GM12878 (cell line): ENCODE measurements around the gene EXOC4. TPM values are rescaled to one million over a fixed set of nuclear protein-coding genes. Genes with fewer than 3 reads are reported as not detected.

Experiments
- ATAC-seq: fragments of 200-7000 bp; cut with Tn5 transposase; 3 replicates; pipeline ENCODE4 v1.9.1; 2020; ENCODE audit warnings: mild to moderate bottlenecking, moderate library complexity
- BruUV-seq: library from RNA; stranded (reverse); fragments of 400-500 nt; replicated peaks from 2 replicates; lab custom pipeline; 2021; lab: Mats Ljungman, UMichigan
- CTCF ChIA-PET: fragments of 300-600 bp; sonication (Branson Sonifier 250); formaldehyde crosslinking; extraction: SDS; loops from one replicate; lab custom pipeline; 2021; ENCODE audit warnings: inconsistent platforms; lab: Yijun Ruan, JAX
- POLR2A ChIA-PET: fragments of 350-600 bp; formaldehyde crosslinking; extraction: SDS; loops from one replicate; lab custom pipeline; 2021; ENCODE audit warnings: inconsistent platforms; lab: Charles Lee
- RAD21 ChIA-PET: fragments of 300-600 bp; sonication (Branson Sonifier 250); formaldehyde crosslinking; loops from one replicate; lab custom pipeline; 2023; ENCODE audit warnings: antibody characterized with exemption; ENCODE audit not compliant: unreplicated experiment; lab: Charles Lee
- SMC1A ChIA-PET: fragments of 300-600 bp; sonication (Branson Sonifier 250); formaldehyde crosslinking; loops from one replicate; lab custom pipeline; 2023; ENCODE audit not compliant: unreplicated experiment, uncharacterized antibody; lab: Charles Lee
- DNase-seq: peaks from one replicate; pipeline ENCODE4 v3.0.0-alpha.2; 2011; ENCODE audit warnings: low read depth, low spot score
- FAIRE-seq: peaks from 3 replicates; lab custom pipeline; 2011; peaks lifted over from hg19 to GRCh38; lab: Jason Lieb, UNC
- H2AFZ ChIP-seq: 2 replicates; pipeline ENCODE4 v1.6.0; 2011; ENCODE audit warnings: low read depth, low read length, control low read depth; ENCODE audit not compliant: control insufficient read depth
- H3K27ac ChIP-seq: 2 replicates; pipeline ENCODE4 v1.5.1; 2011; ENCODE audit warnings: control low read depth; ENCODE audit not compliant: control insufficient read depth, insufficient read depth
- H3K27me3 ChIP-seq, 2 experiments: replicated peaks in 1 of 2; 2 replicates each; pipeline versions ENCODE4 v1.6.0 to v1.6.1; 2011; ENCODE audit warnings: low read length in 1 of 2; ENCODE audit not compliant: control insufficient read depth in 2 of 2, insufficient read depth in 2 of 2
- H3K36me3 ChIP-seq, 2 experiments: 2 replicates each; pipeline ENCODE4 v1.5.1; 2011; ENCODE audit warnings: low read length in 1 of 2; ENCODE audit not compliant: control insufficient read depth in 2 of 2, insufficient read depth in 2 of 2
- H3K4me1 ChIP-seq: 2 replicates; pipeline ENCODE4 v1.6.1; 2011; ENCODE audit warnings: mild to moderate bottlenecking, low read length, moderate library complexity, mixed read lengths; ENCODE audit not compliant: control insufficient read depth, insufficient read depth
- H3K4me2 ChIP-seq: 2 replicates; pipeline ENCODE4 v1.6.0; 2011; ENCODE audit warnings: control low read depth; ENCODE audit not compliant: control insufficient read depth, insufficient read depth
- H3K4me3 ChIP-seq: fragments of 200-600 bp; sonication (generic); 2 replicates; pipeline ENCODE4 v1.5.1; 2016
- H3K79me2 ChIP-seq: 2 replicates; pipeline ENCODE4 v1.6.0; 2011; ENCODE audit warnings: low read length; ENCODE audit not compliant: control insufficient read depth, insufficient read depth
- H3K9ac ChIP-seq: 2 replicates; pipeline ENCODE4 v1.8.0; 2011; ENCODE audit warnings: low read length, control low read depth, mixed read lengths; ENCODE audit not compliant: control insufficient read depth, insufficient read depth
- H3K9me3 ChIP-seq: replicated peaks from 3 replicates; pipeline ENCODE4 v1.5.1; 2011; ENCODE audit warnings: mild to moderate bottlenecking, low read length; ENCODE audit not compliant: control insufficient read depth, insufficient read depth
- H4K20me1 ChIP-seq: 2 replicates; pipeline ENCODE4 v1.6.0; 2011; ENCODE audit not compliant: control insufficient read depth, insufficient read depth
- CBFB ChIP-seq: IDR thresholded peaks from 2 replicates; pipeline ENCODE4 v1.6.1; 2016; ENCODE audit warnings: antibody characterized with exemption, low read depth
- IRF5 ChIP-seq: fragments of 450-650 bp; IDR thresholded peaks from 2 replicates; pipeline ENCODE4 v1.6.1; 2017; ENCODE audit warnings: borderline replicate concordance
- NKRF ChIP-seq: fragments of 450-650 bp; conservative IDR thresholded peaks from 2 replicates; pipeline ENCODE4 v1.6.1; 2017; ENCODE audit warnings: mild to moderate bottlenecking, moderate library complexity
- POLR2A ChIP-seq: IDR thresholded peaks from 2 replicates; pipeline ENCODE4 v1.6.1; 2011; ENCODE audit warnings: low read depth, mild to moderate bottlenecking, low read length
- RELA ChIP-seq: fragments of 450-650 bp; IDR thresholded peaks from 2 replicates; pipeline ENCODE4 v1.8.0; 2014; ENCODE audit warnings: borderline replicate concordance; ENCODE audit not compliant: partially characterized antibody
- STAT1 ChIP-seq: fragments of 450-650 bp; conservative IDR thresholded peaks from 2 replicates; pipeline ENCODE4 v1.6.1; 2014; ENCODE audit warnings: antibody characterized with exemption, mild to moderate bottlenecking
- USF2 ChIP-seq: IDR thresholded peaks from 2 replicates; pipeline ENCODE4 v1.6.1; 2011; ENCODE audit warnings: low read depth, low read length, improper control_type of control experiment, borderline replicate concordance
- YBX1 ChIP-seq: fragments of 450-650 bp; IDR thresholded peaks from 2 replicates; pipeline ENCODE4 v1.6.1; 2016; ENCODE audit warnings: antibody characterized with exemption
- WGBS: methylation state at CpG from one replicate; pipeline ENCODE4 v1.1.6; 2016; ENCODE audit warnings: low lambda C conversion rate; ENCODE audit not compliant: insufficient replicate concordance, insufficient coverage; ENCODE audit errors: missing lambda C conversion rate; 5-methylcytosine and 5-hydroxymethylcytosine counted together
- in situ Hi-C: fragments of 300-500 bp; cut with MboI; formaldehyde crosslinking; loops from 9 replicates; pipeline ENCODE4 v1.14.3; 2018; ENCODE audit warnings: mixed read lengths
- intact Hi-C: fragments of 100-400 bp; cut with micrococcal nuclease; formaldehyde crosslinking; loops from one replicate; pipeline ENCODE4 v1.14.2; 2022; ENCODE audit not compliant: unreplicated experiment
- polyA plus RNA-seq, 11 experiments: library from polyadenylated mRNA; depleted of rRNA in 4 of 11; unstranded in 6 of 11; stranded (reverse) in 5 of 11; fragments of >200 nt; fragmentation: Nextera tagmentation in 4 of 11; fragmentation: Illumina TruSeq in 1 of 11; extraction: Ambion mirVana in 4 of 11; extraction: Trizol in 1 of 11; gene quantifications; 1 replicate in 1 of 11; 2 replicates in 10 of 11; pipeline versions ENCODE4 v1.2.1 to v1.2.3, GENCODE V29; 2011 to 2016; ENCODE audit warnings: inconsistent platforms in 2 of 11, missing spikeins in 2 of 11, low read depth in 1 of 11
- total RNA-seq, 4 experiments: library from RNA; depleted of rRNA in 3 of 4; stranded (reverse); fragments of >200 nt in 3 of 4; fragmentation: Illumina TruSeq in 1 of 4; extraction: Trizol in 1 of 4; gene quantifications; 2 replicates each; pipeline versions ENCODE4 v1.2.1 to v1.2.3, GENCODE V29; 2013 to 2021

The EXOC4 gene
- total and polyA plus RNA-seq, 10 of the 15 experiments (the other 5 are each of a cell fraction or from before 2014, with no cell fraction given), result 13.2 to 44.5 (median 29.6) TPM

- DNase-seq (no peak), ATAC-seq (no peak), FAIRE-seq (no peak)
- no peak overlapping the region for H3K9ac ChIP-seq
- H3K27me3 ChIP-seq, result no peaks in the 10 kb centered on the region
- no peaks in the 10 kb centered on the region for H3K4me1 ChIP-seq
- H4K20me1 ChIP-seq, result no peaks in the 10 kb centered on the region
- SMC1A ChIA-PET, result interaction anchor here (1.0 to 1.4 kb wide), 3 partner anchors 11 to 527 kb away, joined by 3 to 4 read pairs (median 3); no protein-coding TSS in a partner anchor
- no peak overlapping the region for H3K4me2 ChIP-seq
- no peak overlapping the region for H3K27ac ChIP-seq
- RAD21 ChIA-PET, result interaction anchor here (0.5 to 1.4 kb wide), 2 partner anchors 195 to 197 kb away, joined by 3 to 4 read pairs; no protein-coding TSS in a partner anchor
- CTCF ChIA-PET, result interaction anchor here (0.5 to 1.9 kb wide), 5 partner anchors 8 to 1466 kb away, joined by 3 to 6 read pairs (median 5); no protein-coding TSS in a partner anchor
- no peaks in the 10 kb centered on the region for H3K9me3 ChIP-seq
- no peaks in the 10 kb centered on the region for H3K36me3 ChIP-seq
- no peak overlapping the region for H3K4me3 ChIP-seq
- in situ Hi-C loops, result no loop called here
- TF ChIP-seq RELA (no peak), YBX1 (no peak), IRF5 (no peak), CBFB (no peak), USF2 (no peak), POLR2A (no peak), STAT1 (no peak), NKRF (no peak)
- intact Hi-C loops, result loop anchor here (10.0 kb wide), 1 partner anchor 523 kb away; no protein-coding TSS in a partner anchor
- POLR2A ChIA-PET, result interaction anchor here (0.5 to 0.7 kb wide), 2 partner anchors 521 to 785 kb away, joined by 4 read pairs; no protein-coding TSS in a partner anchor
- BruUV-seq, result no TSS peak
- no peak overlapping the region for H2AFZ ChIP-seq
- WGBS, result 10% methylated on average over 3 of the region's 3 CpGs
- H3K79me2 ChIP-seq, result no peaks in the 10 kb centered on the region
Observed at GRCh38 chr7:133237545-133237944, 15.3 kb upstream of the EXOC4 start.
